H9 (cell line): ENCODE measurements around the gene ATXN1L. TPM values are rescaled to one million over a fixed set of nuclear protein-coding genes. Genes with fewer than 3 reads are reported as not detected.

ENCODE experiments used
- DNase-seq: peaks from one replicate; pipeline ENCODE4 v3.0.0-alpha.2; 2017
- H2AFZ ChIP-seq: one replicate; pipeline ENCODE4 v1.6.1; 2013; ENCODE audit warnings: mild to moderate bottlenecking, low read length, control low read depth, moderate library complexity
- H2AK5ac ChIP-seq: 2 replicates; pipeline ENCODE4 v1.6.1; 2013; ENCODE audit warnings: low read length, control low read depth, mixed read lengths; ENCODE audit not compliant: insufficient read length
- H2BK120ac ChIP-seq: one replicate; pipeline ENCODE4 v1.6.1; 2013; ENCODE audit warnings: low read depth, mild to moderate bottlenecking, low read length, control low read depth, inconsistent platforms; ENCODE audit not compliant: poor library complexity, severe bottlenecking
- H2BK12ac ChIP-seq: 2 replicates; pipeline ENCODE4 v1.6.1; 2013; ENCODE audit warnings: low read length, control low read depth, mixed read lengths, low read depth; ENCODE audit not compliant: insufficient read length
- H2BK15ac ChIP-seq: 2 replicates; pipeline ENCODE4 v1.6.1; 2013; ENCODE audit warnings: low read depth, low read length, control low read depth
- H2BK20ac ChIP-seq: one replicate; pipeline ENCODE4 v1.6.1; 2013; ENCODE audit warnings: low read depth, mild to moderate bottlenecking, low read length, control low read depth, inconsistent platforms; ENCODE audit not compliant: poor library complexity, severe bottlenecking
- H2BK5ac ChIP-seq: 2 replicates; pipeline ENCODE4 v1.6.1; 2013; ENCODE audit warnings: low read length, control low read depth, mixed read lengths; ENCODE audit not compliant: insufficient read length
- H3K14ac ChIP-seq: 2 replicates; pipeline ENCODE4 v1.6.1; 2013; ENCODE audit warnings: low read length, control low read depth; ENCODE audit not compliant: insufficient read depth
- H3K18ac ChIP-seq: 2 replicates; pipeline ENCODE4 v1.6.1; 2013; ENCODE audit warnings: low read depth, mild to moderate bottlenecking, mixed read lengths, low read length, control low read depth; ENCODE audit not compliant: insufficient read length
- H3K23ac ChIP-seq: 2 replicates; pipeline ENCODE4 v1.6.1; 2013; ENCODE audit warnings: low read length, control low read depth, mixed read lengths, low read depth; ENCODE audit not compliant: insufficient read length
- H3K23me2 ChIP-seq: 2 replicates; pipeline ENCODE4 v1.6.1; 2013; ENCODE audit warnings: low read depth, mild to moderate bottlenecking, mixed read lengths, low read length, control low read depth; ENCODE audit not compliant: insufficient read length, poor library complexity, severe bottlenecking
- H3K27ac ChIP-seq: 2 replicates; pipeline ENCODE4 v1.5.1; 2013; ENCODE audit warnings: low read length, control low read depth, mixed read lengths, low read depth; ENCODE audit not compliant: insufficient read length
- H3K27me3 ChIP-seq: 2 replicates; pipeline ENCODE4 v1.6.1; 2013; ENCODE audit warnings: low read length, control low read depth, inconsistent platforms; ENCODE audit not compliant: insufficient read depth
- H3K4ac ChIP-seq: 2 replicates; pipeline ENCODE4 v1.6.1; 2013; ENCODE audit warnings: low read depth, mild to moderate bottlenecking, control low read depth, inconsistent platforms, low read length, moderate library complexity
- H3K4me1 ChIP-seq: 2 replicates; pipeline ENCODE4 v1.6.1; 2013; ENCODE audit warnings: low read length, control low read depth, inconsistent platforms; ENCODE audit not compliant: insufficient read depth
- H3K4me2 ChIP-seq: 2 replicates; pipeline ENCODE4 v1.6.1; 2013; ENCODE audit warnings: low read length, control low read depth, mixed read lengths; ENCODE audit not compliant: insufficient read length, insufficient read depth
- H3K56ac ChIP-seq: 2 replicates; pipeline ENCODE4 v1.6.1; 2013; ENCODE audit warnings: low read depth, mild to moderate bottlenecking, mixed read lengths, low read length, control low read depth; ENCODE audit not compliant: insufficient read length
- H3K79me1 ChIP-seq: 2 replicates; pipeline ENCODE4 v1.6.1; 2013; ENCODE audit warnings: low read depth, mild to moderate bottlenecking, moderate library complexity, low read length, control low read depth, inconsistent platforms; ENCODE audit not compliant: insufficient read depth, poor library complexity, severe bottlenecking
- H3K79me2 ChIP-seq: 2 replicates; pipeline ENCODE4 v1.6.1; 2013; ENCODE audit warnings: low read length, control low read depth, inconsistent platforms; ENCODE audit not compliant: insufficient read depth
- H3K9ac ChIP-seq: 2 replicates; pipeline ENCODE4 v1.6.1; 2013; ENCODE audit warnings: low read length, control low read depth, mixed read lengths; ENCODE audit not compliant: insufficient read length; ENCODE audit errors: extremely low read depth
- H3K9me3 ChIP-seq: one replicate; pipeline ENCODE4 v1.6.1; 2013; ENCODE audit warnings: low read depth, low read length, inconsistent platforms; ENCODE audit not compliant: control insufficient read depth
- H3T11ph ChIP-seq: one replicate; pipeline ENCODE4 v1.6.1; 2013; ENCODE audit warnings: mild to moderate bottlenecking, low read length, control low read depth, inconsistent platforms
- H4K20me1 ChIP-seq: one replicate; pipeline ENCODE4 v1.6.1; 2013; ENCODE audit not compliant: control insufficient read depth, insufficient read length, insufficient read depth
- H4K5ac ChIP-seq: 2 replicates; pipeline ENCODE4 v1.6.1; 2013; ENCODE audit warnings: low read depth, mild to moderate bottlenecking, mixed read lengths, low read length, control low read depth; ENCODE audit not compliant: insufficient read length
- H4K8ac ChIP-seq: replicated peaks from 2 replicates; pipeline ENCODE4 v1.6.1; 2013; ENCODE audit warnings: low read length, control low read depth, mixed read lengths, low read depth; ENCODE audit not compliant: insufficient read length
- H4K91ac ChIP-seq: 2 replicates; pipeline ENCODE4 v1.6.1; 2013; ENCODE audit warnings: low read depth, mild to moderate bottlenecking, moderate library complexity, mixed read lengths, low read length, control low read depth; ENCODE audit not compliant: insufficient read length
- H3K27ac Mint-ChIP-seq, 3 experiments: 2 replicates in 2 of 3; 3 replicates in 1 of 3; pipeline ENCODE4 v1.8.0; 2020 to 2021; ENCODE audit warnings: mixed read lengths in 3 of 3, mild to moderate bottlenecking in 1 of 3, moderate library complexity in 1 of 3
- H3K27me3 Mint-ChIP-seq: 2 replicates; pipeline ENCODE4 v1.8.0; 2021; ENCODE audit warnings: low read depth, mild to moderate bottlenecking, moderate library complexity, mixed read lengths
- H3K36me3 Mint-ChIP-seq, 3 experiments: 2 replicates in 2 of 3; 3 replicates in 1 of 3; pipeline ENCODE4 v1.8.0; 2020 to 2021; ENCODE audit warnings: low read depth in 3 of 3, mixed read lengths in 3 of 3; ENCODE audit not compliant: insufficient read depth in 1 of 3
- H3K4me1 Mint-ChIP-seq, 2 experiments: 2 replicates each; pipeline ENCODE4 v1.8.0; 2020; ENCODE audit warnings: mixed read lengths in 2 of 2
- H3K4me3 Mint-ChIP-seq, 2 experiments: 2 replicates in 1 of 2; 3 replicates in 1 of 2; pipeline ENCODE4 v1.8.0; 2020 to 2021; ENCODE audit warnings: mild to moderate bottlenecking in 2 of 2, mixed read lengths in 2 of 2, moderate library complexity in 1 of 2
- H3K9me3 Mint-ChIP-seq, 2 experiments: 2 replicates in 1 of 2; 3 replicates in 1 of 2; pipeline ENCODE4 v1.8.0; 2020; ENCODE audit warnings: mild to moderate bottlenecking in 2 of 2, mixed read lengths in 2 of 2, moderate library complexity in 1 of 2
- WGBS: extraction: QIAGEN DNeasy Blood & Tissue Kit; methylation state at CpG from one replicate; pipeline ENCODE4 v1.1.7; 2013; ENCODE audit warnings: missing lambda C conversion rate, low lambda C conversion rate, mixed read lengths; ENCODE audit not compliant: insufficient read length; ENCODE audit errors: extremely low coverage; 5-methylcytosine and 5-hydroxymethylcytosine counted together
- total RNA-seq: library from RNA; stranded (reverse); gene quantifications from 2 replicates; pipeline ENCODE4 v1.2.1, GENCODE V29; 2021
- TF ChIP-seq, protein P1 (sequence below): fragments of 200-600 bp; sonication (generic); conservative IDR thresholded peaks from 3 replicates; pipeline ENCODE4 v1.8.0; 2021; ENCODE audit warnings: antibody characterized with exemption, mild to moderate bottlenecking

Gene ATXN1L
- total RNA-seq, 1 experiment from 2014 or later, result 30.3 TPM

DNA sequence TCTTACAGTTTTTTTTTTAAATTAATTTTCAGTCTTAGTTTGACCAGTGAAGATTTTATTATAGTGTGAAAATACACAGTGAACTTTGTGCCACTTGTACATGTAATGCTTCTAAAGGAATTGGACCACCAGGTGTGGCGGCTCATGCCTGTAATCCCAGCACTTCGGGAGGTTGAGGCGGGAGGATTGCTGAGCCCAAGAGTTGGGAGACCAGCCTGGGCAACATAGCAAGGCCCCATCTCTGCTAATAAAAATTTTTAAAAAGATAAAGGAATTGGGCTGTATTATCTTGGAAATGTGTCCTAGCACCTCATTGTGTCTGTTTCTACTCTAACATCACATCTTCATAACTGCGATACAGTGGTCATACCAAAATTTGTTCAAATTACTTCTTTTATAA is 53.4 kb downstream of the ATXN1L start:
- H3K4me1 Mint-ChIP-seq, result peaks cover 6 to 14% of the 10 kb centered on the region in 2 experiments
- Histone ChIP-seq H3K27me3 (no peaks in the 10 kb centered on the region), H2BK20ac (no peak overlapping the region), H4K91ac (no peak overlapping the region), H3K4me2 (no peak overlapping the region), H4K20me1 (no peaks in the 10 kb centered on the region), H3T11ph (no peak overlapping the region), H3K4me1 (no peaks in the 10 kb centered on the region), H3K14ac (no peak overlapping the region), H3K9ac (no peak overlapping the region), H2BK12ac (no peak overlapping the region), H3K4ac (no peak overlapping the region), H3K27ac (no peak overlapping the region), H3K18ac (no peak overlapping the region), H2BK5ac (no peak overlapping the region), H4K5ac (no peak overlapping the region), H3K79me2 (peaks cover 50% of the 10 kb centered on the region), H3K79me1 (no peaks in the 10 kb centered on the region), H3K23me2 (peaks cover 7% of the 10 kb centered on the region), H3K23ac (no peak overlapping the region), H2BK120ac (no peak overlapping the region), H2AK5ac (no peak overlapping the region), H3K56ac (no peak overlapping the region), H2AFZ (no peak overlapping the region), H2BK15ac (no peak overlapping the region), H4K8ac (no peak overlapping the region), H3K9me3 (no peaks in the 10 kb centered on the region)
- no peaks in the 10 kb centered on the region; the same call in 1 of the 2 replicates for H3K27me3 Mint-ChIP-seq
- no peak overlapping the region for H3K4me3 Mint-ChIP-seq
- peaks cover 0 to 2% of the 10 kb centered on the region in 2 experiments; a peak in 1 of 5 replicates for H3K9me3 Mint-ChIP-seq
- WGBS, result no CpG with 5 or more reads among the region's 4 CpGs
- peaks cover 15 to 32% (median 23%) of the 10 kb centered on the region in 3 experiments for H3K36me3 Mint-ChIP-seq
- TF ChIP-seq, protein P1, sequence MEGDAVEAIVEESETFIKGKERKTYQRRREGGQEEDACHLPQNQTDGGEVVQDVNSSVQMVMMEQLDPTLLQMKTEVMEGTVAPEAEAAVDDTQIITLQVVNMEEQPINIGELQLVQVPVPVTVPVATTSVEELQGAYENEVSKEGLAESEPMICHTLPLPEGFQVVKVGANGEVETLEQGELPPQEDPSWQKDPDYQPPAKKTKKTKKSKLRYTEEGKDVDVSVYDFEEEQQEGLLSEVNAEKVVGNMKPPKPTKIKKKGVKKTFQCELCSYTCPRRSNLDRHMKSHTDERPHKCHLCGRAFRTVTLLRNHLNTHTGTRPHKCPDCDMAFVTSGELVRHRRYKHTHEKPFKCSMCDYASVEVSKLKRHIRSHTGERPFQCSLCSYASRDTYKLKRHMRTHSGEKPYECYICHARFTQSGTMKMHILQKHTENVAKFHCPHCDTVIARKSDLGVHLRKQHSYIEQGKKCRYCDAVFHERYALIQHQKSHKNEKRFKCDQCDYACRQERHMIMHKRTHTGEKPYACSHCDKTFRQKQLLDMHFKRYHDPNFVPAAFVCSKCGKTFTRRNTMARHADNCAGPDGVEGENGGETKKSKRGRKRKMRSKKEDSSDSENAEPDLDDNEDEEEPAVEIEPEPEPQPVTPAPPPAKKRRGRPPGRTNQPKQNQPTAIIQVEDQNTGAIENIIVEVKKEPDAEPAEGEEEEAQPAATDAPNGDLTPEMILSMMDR, result no peak
- no peak for DNase-seq
- no peak overlapping the region for H3K27ac Mint-ChIP-seq
